ENCODE results near the gene DCAF8.

DNA sequence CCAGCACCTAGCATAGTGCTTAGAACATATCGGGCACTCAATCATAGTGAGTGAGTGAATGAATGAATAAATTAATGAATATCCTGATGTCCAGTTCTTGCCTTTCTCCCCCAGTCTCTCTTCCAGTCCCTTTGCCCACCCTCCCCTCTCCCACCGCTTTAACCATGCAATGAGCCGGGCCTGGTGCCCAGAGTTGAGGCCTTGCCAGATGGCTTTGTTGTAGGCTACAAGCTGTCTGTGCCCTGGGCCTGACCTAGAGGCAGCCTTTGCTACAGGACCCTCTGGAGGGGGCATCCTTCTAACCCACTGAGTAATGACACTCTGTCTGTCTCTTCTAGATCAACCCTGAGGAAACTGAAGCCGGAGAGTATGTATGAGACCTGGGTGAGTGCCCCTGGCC lies 65.1 kb downstream of the DCAF8 start:
- TF ChIP-seq, protein P1, sequence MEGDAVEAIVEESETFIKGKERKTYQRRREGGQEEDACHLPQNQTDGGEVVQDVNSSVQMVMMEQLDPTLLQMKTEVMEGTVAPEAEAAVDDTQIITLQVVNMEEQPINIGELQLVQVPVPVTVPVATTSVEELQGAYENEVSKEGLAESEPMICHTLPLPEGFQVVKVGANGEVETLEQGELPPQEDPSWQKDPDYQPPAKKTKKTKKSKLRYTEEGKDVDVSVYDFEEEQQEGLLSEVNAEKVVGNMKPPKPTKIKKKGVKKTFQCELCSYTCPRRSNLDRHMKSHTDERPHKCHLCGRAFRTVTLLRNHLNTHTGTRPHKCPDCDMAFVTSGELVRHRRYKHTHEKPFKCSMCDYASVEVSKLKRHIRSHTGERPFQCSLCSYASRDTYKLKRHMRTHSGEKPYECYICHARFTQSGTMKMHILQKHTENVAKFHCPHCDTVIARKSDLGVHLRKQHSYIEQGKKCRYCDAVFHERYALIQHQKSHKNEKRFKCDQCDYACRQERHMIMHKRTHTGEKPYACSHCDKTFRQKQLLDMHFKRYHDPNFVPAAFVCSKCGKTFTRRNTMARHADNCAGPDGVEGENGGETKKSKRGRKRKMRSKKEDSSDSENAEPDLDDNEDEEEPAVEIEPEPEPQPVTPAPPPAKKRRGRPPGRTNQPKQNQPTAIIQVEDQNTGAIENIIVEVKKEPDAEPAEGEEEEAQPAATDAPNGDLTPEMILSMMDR (IDR thresholded peaks at IDR 0.05): no peak
- TF ChIP-seq POLR2A (IDR thresholded peaks at IDR 0.05): no peak
